ENCODE results near the gene ANKRD40.

DNA sequence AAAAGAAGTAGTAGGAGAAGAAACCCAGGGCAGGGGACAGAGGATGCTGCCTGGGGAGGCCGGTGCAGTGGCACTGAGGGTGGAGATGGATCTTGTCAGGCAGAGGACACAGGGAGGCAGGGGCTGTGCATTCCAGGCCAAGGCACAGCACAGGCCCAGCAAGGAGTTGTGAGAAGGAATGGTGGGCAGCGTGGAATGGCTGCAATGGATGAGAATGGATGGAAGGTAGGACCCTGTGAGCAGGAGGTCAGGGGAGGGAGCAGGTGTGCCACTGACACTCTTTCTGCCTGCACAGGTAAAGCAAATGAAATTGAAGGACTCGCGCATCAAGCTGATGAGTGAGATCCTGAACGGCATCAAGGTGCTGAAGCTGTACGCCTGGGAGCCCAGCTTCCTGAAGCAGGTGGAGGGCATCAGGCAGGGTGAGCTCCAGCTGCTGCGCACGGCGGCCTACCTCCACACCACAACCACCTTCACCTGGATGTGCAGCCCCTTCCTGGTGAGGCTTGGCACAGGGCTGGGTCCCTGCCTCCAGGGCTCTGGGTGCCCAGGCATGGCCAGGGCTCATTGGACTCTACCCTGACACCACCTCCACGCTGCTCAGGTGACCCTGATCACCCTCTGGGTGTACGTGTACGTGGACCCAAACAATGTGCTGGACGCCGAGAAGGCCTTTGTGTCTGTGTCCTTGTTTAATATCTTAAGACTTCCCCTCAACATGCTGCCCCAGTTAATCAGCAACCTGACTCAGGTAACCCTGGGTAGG, 40.3 kb downstream of the ANKRD40 start:
- TF ChIP-seq STAT3 (IDR thresholded peaks at IDR 0.05; ENCODE audit: low read depth, low read length) (no peak), POLR2AphosphoS5 (IDR thresholded peaks at IDR 0.05; ENCODE audit: low read length) (no peak), ESRRA (IDR thresholded peaks at IDR 0.05; ENCODE audit: low read length) (no peak), PML (IDR thresholded peaks at IDR 0.05; ENCODE audit: low read length) (no peak), HDAC2 (IDR thresholded peaks at IDR 0.05) (no peak), EZH2 (IDR thresholded peaks at IDR 0.05; ENCODE audit: borderline replicate concordance, control insufficient read depth, low read depth, low read length) (no peak), RFX5 (IDR thresholded peaks at IDR 0.05; ENCODE audit: low read depth, low read length) (no peak), NFYB (IDR thresholded peaks at IDR 0.05; ENCODE audit: insufficient read depth, low read depth, low read length) (no peak), NBN (IDR thresholded peaks at IDR 0.05) (no peak), ASH2L (IDR thresholded peaks at IDR 0.05; ENCODE audit: borderline replicate concordance, low read depth) (no peak)
- TF ChIP-seq, protein P1, sequence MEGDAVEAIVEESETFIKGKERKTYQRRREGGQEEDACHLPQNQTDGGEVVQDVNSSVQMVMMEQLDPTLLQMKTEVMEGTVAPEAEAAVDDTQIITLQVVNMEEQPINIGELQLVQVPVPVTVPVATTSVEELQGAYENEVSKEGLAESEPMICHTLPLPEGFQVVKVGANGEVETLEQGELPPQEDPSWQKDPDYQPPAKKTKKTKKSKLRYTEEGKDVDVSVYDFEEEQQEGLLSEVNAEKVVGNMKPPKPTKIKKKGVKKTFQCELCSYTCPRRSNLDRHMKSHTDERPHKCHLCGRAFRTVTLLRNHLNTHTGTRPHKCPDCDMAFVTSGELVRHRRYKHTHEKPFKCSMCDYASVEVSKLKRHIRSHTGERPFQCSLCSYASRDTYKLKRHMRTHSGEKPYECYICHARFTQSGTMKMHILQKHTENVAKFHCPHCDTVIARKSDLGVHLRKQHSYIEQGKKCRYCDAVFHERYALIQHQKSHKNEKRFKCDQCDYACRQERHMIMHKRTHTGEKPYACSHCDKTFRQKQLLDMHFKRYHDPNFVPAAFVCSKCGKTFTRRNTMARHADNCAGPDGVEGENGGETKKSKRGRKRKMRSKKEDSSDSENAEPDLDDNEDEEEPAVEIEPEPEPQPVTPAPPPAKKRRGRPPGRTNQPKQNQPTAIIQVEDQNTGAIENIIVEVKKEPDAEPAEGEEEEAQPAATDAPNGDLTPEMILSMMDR (IDR thresholded peaks at IDR 0.05 in 2 of 3, conservative IDR thresholded peaks at IDR 0.05 in 1 of 3; ENCODE audit: control insufficient read depth in 2 of 3, extremely low read depth in 1 of 3, insufficient read depth in 1 of 3, low read depth in 3 of 3, low read length in 3 of 3) = no peak
